ENCODE measurements around the gene SELENOO. TPM values are rescaled to one million over a fixed set of nuclear protein-coding genes. Genes with fewer than 3 reads are reported as not detected.

SELENOO gene
- total RNA-seq, 1 donor from 2014 or later = 15.0 TPM

DNA sequence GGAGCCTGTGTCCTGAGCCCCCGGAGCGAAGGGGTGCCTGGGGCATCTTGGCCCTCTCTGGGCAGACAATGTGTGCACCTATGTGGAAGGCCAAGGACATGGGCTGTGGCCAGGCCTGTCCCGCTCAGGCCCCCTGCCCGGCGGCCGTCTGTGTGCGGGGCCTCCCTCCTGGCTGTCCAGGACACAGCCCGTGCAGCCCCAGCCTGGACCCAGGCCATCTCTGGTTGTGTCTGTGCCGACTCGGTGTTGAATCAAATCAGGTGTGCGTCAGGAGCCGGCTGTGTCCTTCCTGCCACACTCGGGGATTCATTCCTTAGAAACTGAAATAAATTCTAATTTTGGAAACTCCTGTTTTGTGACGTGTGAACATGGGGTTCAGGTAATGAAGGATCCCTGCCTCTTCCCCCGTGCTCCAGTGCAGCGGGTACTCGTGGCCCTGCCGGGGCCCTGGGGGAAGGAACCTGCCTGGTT, 1.5 kb upstream of the SELENOO start:
- Histone ChIP-seq H3K4me3 (peak overlapping the region; percentile 95), H3K9me3 (replicated peaks) (no peaks in the 10 kb centered on the region), H3K27ac (replicated peaks) (no peak overlapping the region), H3K4me1 (peaks cover 44% of the 10 kb centered on the region), H3K27me3 (ENCODE audit: low read depth) (no peaks in the 10 kb centered on the region), H3K36me3 (peaks cover 44% of the 10 kb centered on the region)
- intact Hi-C loops (cut with micrococcal nuclease) = no loop called here
- TF ChIP-seq, protein P1, sequence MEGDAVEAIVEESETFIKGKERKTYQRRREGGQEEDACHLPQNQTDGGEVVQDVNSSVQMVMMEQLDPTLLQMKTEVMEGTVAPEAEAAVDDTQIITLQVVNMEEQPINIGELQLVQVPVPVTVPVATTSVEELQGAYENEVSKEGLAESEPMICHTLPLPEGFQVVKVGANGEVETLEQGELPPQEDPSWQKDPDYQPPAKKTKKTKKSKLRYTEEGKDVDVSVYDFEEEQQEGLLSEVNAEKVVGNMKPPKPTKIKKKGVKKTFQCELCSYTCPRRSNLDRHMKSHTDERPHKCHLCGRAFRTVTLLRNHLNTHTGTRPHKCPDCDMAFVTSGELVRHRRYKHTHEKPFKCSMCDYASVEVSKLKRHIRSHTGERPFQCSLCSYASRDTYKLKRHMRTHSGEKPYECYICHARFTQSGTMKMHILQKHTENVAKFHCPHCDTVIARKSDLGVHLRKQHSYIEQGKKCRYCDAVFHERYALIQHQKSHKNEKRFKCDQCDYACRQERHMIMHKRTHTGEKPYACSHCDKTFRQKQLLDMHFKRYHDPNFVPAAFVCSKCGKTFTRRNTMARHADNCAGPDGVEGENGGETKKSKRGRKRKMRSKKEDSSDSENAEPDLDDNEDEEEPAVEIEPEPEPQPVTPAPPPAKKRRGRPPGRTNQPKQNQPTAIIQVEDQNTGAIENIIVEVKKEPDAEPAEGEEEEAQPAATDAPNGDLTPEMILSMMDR (IDR thresholded peaks at IDR 0.05; ENCODE audit: borderline replicate concordance) = no peak
- no peak for DNase-seq

DNA sequence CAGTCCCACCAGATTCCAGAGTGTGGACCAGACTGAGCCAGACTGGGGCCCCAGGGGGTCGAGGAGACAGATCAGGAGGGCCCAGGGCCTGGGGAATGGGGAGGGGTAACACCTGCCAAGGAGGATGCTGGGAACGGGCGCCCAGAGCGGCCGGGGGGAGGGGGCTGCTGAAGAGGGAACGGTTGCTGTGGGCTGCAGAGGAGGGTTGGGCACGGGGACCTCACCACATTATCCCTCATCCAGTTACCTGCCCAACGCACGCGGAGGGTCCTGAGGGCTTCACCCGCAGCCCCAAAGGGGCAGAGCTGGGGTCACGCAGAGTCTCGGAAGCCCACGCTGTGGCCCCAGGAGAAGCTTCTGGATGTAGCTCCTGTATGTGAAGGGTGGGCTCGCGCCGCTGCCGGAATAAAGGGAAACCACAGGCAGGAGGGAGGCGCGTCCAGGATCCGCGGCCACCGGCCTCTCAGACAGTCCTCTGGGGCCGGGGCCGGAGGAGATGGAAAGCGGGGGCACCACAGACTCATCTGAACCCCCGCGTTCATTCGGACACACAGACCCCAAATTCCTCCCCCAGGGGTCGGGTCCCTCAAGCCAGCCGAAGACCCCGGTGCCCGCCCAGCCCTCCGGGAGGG, 866 bp upstream of the SELENOO start:
- H3K36me3 ChIP-seq = peaks cover 38% of the 10 kb centered on the region
- peak overlapping the region; percentile 90 for H3K27ac ChIP-seq (replicated peaks)
- DNase-seq = no peak
- H3K4me1 ChIP-seq = peaks cover 51% of the 10 kb centered on the region
- peak overlapping the region; percentile 95 for H3K4me3 ChIP-seq
- no peaks in the 10 kb centered on the region for H3K9me3 ChIP-seq (replicated peaks)
- no peaks in the 10 kb centered on the region for H3K27me3 ChIP-seq (ENCODE audit: low read depth)
- intact Hi-C loops (cut with micrococcal nuclease) = loop anchor here (10.0 kb wide), 1 partner anchor 45 kb away; no protein-coding TSS in a partner anchor
- TF ChIP-seq, protein P1 (IDR thresholded peaks at IDR 0.05; ENCODE audit: borderline replicate concordance) = no peak

DNA sequence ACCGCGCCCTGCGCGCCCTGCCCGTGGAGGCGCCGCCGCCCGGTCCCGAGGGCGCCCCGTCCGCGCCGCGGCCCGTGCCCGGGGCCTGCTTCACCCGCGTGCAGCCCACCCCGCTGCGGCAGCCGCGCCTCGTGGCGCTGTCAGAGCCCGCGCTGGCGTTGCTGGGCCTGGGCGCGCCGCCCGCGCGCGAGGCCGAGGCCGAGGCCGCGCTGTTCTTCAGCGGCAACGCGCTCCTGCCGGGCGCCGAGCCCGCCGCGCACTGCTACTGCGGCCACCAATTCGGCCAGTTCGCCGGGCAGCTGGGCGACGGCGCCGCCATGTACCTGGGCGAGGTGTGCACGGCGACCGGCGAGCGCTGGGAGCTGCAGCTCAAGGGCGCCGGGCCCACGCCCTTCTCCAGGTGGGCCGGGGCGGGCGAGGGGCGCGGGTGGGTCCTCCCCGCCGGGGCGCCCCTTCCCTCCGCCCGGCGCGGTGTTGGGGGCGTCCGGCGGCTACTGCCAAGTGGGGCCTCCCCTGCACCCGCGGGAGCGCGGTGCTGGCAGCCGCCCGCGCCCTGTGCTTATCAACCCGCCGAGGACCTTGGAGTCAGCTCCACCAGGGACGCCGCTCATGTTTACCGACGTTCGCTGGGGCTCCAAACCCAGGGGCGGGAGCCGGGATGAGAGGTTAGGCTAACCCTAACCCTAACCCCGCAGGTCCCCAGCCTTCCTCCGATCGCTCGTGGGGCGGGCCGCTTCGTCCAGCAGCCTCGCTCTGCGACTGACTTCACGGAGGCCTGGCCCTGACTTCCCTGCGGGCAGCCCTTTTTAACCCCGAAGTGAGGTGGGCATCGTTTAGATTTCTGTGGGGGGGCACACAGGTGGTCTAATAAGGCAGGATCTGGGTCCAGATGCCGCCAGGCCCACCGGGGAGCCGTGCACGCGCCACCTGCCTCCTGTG, 649 bp downstream of the SELENOO start:
- intact Hi-C loops (cut with micrococcal nuclease) = loop anchor here (10.0 kb wide), 1 partner anchor 47 kb away; no protein-coding TSS in a partner anchor
- Histone ChIP-seq H3K9me3 (replicated peaks) (no peaks in the 10 kb centered on the region), H3K4me1 (peaks cover 66% of the 10 kb centered on the region), H3K27ac (replicated peaks) (peak overlapping the region; percentile 90), H3K27me3 (ENCODE audit: low read depth) (no peaks in the 10 kb centered on the region), H3K4me3 (peak overlapping the region; percentile 95), H3K36me3 (peaks cover 35% of the 10 kb centered on the region)
- TF ChIP-seq, protein P1 (IDR thresholded peaks at IDR 0.05; ENCODE audit: borderline replicate concordance) = no peak
- no peak for DNase-seq

DNA sequence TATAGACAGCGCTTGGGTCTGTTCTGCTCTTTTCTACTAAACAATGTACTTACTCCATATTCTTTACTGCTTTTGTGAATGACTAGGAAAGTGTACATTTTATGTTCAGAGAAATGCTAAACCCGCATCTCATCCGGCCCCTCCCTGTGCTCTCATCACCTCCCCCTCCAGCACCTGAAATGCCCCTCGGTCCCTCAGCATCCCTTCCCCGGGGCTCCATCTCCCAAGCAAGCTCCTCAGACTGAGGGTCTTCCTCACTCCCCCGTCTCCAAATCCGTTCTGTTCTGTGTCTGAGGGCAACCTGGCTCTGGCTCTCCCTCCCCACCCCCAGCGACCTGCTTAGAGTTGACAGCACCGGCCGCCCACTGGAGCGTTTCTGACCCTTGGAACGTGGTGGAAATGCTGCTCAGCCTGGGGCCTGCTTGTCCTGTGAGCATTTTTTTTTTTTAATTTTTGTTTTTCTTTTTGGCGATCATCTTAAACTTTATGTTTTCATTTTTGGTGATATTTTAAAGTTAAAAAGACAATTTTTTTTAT, 1.4 kb downstream of the SELENOO start:
- intact Hi-C loops (cut with micrococcal nuclease) = loop anchor here (10.0 kb wide), 1 partner anchor 47 kb away; no protein-coding TSS in a partner anchor
- no peaks in the 10 kb centered on the region for H3K27me3 ChIP-seq (ENCODE audit: low read depth)
- no peak for DNase-seq
- TF ChIP-seq, protein P1 (IDR thresholded peaks at IDR 0.05; ENCODE audit: borderline replicate concordance) = no peak
- H3K9me3 ChIP-seq (replicated peaks) = no peaks in the 10 kb centered on the region
- peak overlapping the region; percentile 95 for H3K4me3 ChIP-seq
- H3K27ac ChIP-seq (replicated peaks) = no peak overlapping the region
- peaks cover 40% of the 10 kb centered on the region for H3K36me3 ChIP-seq
- peaks cover 73% of the 10 kb centered on the region for H3K4me1 ChIP-seq

DNA sequence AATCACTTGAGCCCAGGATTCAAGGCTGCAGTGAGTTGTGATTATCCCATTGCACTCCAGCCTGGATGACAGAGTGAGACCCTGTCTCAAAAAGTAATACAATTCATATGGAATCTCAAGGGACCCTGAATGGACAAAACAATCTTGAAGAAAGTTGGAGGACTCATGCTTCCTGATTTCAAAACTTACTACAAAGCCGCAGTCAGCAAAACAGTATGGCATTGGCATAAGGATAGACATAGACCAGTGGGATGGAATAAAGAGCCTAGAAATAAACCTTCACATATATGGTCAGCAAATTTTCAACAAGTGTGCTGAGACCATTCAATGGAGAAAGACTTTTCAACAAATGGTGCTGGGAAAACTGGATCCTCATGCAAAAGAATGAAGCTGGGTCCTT, 2.5 kb downstream of the SELENOO start:
- H3K9me3 ChIP-seq (replicated peaks) = no peaks in the 10 kb centered on the region
- H3K4me3 ChIP-seq = no peak overlapping the region
- DNase-seq = no peak
- H3K36me3 ChIP-seq = peaks cover 37% of the 10 kb centered on the region
- peaks cover 80% of the 10 kb centered on the region for H3K4me1 ChIP-seq
- H3K27me3 ChIP-seq (ENCODE audit: low read depth) = no peaks in the 10 kb centered on the region
- intact Hi-C loops (cut with micrococcal nuclease) = loop anchor here (10.0 kb wide), 1 partner anchor 48 kb away; no protein-coding TSS in a partner anchor
- TF ChIP-seq, protein P1 (IDR thresholded peaks at IDR 0.05; ENCODE audit: borderline replicate concordance) = no peak
- H3K27ac ChIP-seq (replicated peaks) = no peak overlapping the region
